ENCODE data around the gene PHYKPL. TPM values are rescaled to one million over a fixed set of nuclear protein-coding genes. Genes with fewer than 3 reads are reported as not detected.

The PHYKPL gene
- polyA plus RNA-seq, 1 experiment, result 33.4 TPM

DNA sequence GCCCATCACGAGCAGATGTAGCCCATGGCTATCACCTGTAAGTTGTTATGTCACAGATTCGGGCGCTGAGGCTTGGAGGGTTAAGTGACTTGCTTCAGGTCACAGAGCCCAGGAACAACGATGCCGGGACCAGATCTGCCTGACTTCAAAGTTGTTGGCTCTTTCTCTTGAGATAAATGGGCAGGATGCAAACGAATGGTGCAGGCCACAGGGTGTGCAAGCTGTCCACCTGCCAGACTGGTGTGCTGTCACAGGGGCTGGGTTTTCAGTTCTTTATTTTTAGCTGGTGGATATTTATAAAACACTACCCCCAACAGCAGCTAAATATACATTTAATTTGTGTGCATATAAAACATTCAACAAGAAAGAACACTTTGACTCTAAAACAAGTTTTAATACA lies 17.7 kb upstream of the PHYKPL start:
- ChIA-PET CTCF (interaction anchor here (0.6 to 0.7 kb wide), 3 partner anchors 26 to 393 kb away, joined by 4 to 5 read pairs (median 5); no protein-coding TSS in a partner anchor), POLR2A (interaction anchor here (0.6 kb wide), 1 partner anchor 867 kb away, joined by 9 read pairs; no protein-coding TSS in a partner anchor)
- TF ChIP-seq, protein P1, sequence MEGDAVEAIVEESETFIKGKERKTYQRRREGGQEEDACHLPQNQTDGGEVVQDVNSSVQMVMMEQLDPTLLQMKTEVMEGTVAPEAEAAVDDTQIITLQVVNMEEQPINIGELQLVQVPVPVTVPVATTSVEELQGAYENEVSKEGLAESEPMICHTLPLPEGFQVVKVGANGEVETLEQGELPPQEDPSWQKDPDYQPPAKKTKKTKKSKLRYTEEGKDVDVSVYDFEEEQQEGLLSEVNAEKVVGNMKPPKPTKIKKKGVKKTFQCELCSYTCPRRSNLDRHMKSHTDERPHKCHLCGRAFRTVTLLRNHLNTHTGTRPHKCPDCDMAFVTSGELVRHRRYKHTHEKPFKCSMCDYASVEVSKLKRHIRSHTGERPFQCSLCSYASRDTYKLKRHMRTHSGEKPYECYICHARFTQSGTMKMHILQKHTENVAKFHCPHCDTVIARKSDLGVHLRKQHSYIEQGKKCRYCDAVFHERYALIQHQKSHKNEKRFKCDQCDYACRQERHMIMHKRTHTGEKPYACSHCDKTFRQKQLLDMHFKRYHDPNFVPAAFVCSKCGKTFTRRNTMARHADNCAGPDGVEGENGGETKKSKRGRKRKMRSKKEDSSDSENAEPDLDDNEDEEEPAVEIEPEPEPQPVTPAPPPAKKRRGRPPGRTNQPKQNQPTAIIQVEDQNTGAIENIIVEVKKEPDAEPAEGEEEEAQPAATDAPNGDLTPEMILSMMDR (IDR thresholded peaks at IDR 0.05; ENCODE audit: low read depth, low read length), result no peak
- Histone ChIP-seq H3K9me3 (ENCODE audit: control insufficient read depth, insufficient read depth, low read length) (peaks cover 11% of the 10 kb centered on the region; the same call in 1 of the 2 replicates), H3K27ac (ENCODE audit: low read depth, low read length) (no peak overlapping the region), H3K27me3 (ENCODE audit: control insufficient read depth, insufficient read depth, low read length) (peaks cover 4% of the 10 kb centered on the region), H3K4me3 (ENCODE audit: low read depth, low read length) (no peak overlapping the region)
- no peak for DNase-seq (ENCODE audit: low read depth, low spot score)

DNA sequence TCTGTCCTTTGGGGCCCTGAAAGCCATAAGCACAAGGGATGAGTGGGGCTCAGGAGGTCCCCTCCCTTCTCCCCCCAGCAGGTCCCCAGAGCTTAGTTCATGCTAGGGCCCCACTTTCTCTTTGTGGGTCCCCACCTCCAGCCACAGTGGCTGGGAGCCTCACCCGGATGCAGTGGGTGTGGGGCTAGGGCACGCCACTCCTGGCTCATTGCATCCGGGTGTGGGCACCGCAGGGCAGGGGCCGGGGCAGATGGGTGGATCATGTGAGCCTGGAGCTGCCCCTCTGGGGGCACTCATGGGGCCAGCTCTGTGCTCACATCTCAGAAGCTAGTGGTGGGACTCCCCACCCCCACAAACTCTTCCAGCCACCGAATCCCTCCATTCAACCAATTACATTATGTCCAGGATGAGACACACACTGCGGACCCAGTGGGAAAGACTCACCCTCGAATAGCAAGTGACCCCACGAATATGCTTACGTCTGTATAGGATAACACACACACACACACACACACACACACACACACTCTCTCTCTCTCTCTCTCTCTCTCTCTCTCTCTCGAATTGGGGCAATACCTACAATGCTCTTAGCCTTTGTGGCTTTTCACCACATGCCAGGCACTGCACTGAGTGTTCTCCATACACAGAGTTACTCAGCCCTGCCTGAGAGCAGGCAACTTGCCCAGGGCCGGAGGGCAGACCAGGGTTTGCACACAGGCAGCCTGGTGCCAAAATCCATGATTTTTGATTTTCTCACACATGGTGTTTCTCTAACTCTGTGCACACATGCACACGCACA lies 16.8 kb upstream of the PHYKPL start:
- ChIA-PET CTCF (no interaction called here), POLR2A (no interaction called here)
- Histone ChIP-seq H3K9me3 (ENCODE audit: control insufficient read depth, insufficient read depth, low read length) (peaks cover 11% of the 10 kb centered on the region; the same call in 1 of the 2 replicates), H3K27ac (ENCODE audit: low read depth, low read length) (no peak overlapping the region), H3K27me3 (ENCODE audit: control insufficient read depth, insufficient read depth, low read length) (peaks cover 4% of the 10 kb centered on the region), H3K4me3 (ENCODE audit: low read depth, low read length) (no peak overlapping the region)
- TF ChIP-seq, protein P1 (IDR thresholded peaks at IDR 0.05; ENCODE audit: low read depth, low read length), result no peak
- DNase-seq (ENCODE audit: low read depth, low spot score), result no peak

DNA sequence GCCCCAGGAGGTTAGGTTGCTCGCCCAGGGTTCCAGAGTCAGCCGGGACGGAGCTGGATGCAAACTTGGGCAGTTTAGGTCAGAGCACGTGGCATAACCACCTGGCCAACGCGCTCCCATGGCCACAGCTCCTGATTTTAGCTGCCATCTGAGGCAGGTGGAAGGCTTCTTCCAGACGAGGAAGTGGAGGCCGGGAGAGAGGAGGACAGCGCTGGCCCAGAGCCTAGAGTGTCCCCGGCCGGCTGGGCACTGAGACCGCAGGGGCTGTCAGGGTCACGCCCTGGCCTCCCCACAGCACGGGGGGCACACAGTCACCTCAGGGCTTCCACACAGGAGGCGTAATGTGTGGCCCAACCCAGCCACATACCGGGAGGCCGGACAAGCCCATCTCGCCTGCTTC lies 16.1 kb upstream of the PHYKPL start:
- TF ChIP-seq, protein P1 (IDR thresholded peaks at IDR 0.05; ENCODE audit: low read depth, low read length), result no peak
- DNase-seq (ENCODE audit: low read depth, low spot score), result no peak
- Histone ChIP-seq H3K27me3 (ENCODE audit: control insufficient read depth, insufficient read depth, low read length) (peaks cover 4% of the 10 kb centered on the region), H3K9me3 (ENCODE audit: control insufficient read depth, insufficient read depth, low read length) (peaks cover 11% of the 10 kb centered on the region; the same call in 1 of the 2 replicates), H3K4me3 (ENCODE audit: low read depth, low read length) (no peak overlapping the region), H3K27ac (ENCODE audit: low read depth, low read length) (no peak overlapping the region)
- CTCF ChIA-PET, result no interaction called here
- POLR2A ChIA-PET, result no interaction called here

DNA sequence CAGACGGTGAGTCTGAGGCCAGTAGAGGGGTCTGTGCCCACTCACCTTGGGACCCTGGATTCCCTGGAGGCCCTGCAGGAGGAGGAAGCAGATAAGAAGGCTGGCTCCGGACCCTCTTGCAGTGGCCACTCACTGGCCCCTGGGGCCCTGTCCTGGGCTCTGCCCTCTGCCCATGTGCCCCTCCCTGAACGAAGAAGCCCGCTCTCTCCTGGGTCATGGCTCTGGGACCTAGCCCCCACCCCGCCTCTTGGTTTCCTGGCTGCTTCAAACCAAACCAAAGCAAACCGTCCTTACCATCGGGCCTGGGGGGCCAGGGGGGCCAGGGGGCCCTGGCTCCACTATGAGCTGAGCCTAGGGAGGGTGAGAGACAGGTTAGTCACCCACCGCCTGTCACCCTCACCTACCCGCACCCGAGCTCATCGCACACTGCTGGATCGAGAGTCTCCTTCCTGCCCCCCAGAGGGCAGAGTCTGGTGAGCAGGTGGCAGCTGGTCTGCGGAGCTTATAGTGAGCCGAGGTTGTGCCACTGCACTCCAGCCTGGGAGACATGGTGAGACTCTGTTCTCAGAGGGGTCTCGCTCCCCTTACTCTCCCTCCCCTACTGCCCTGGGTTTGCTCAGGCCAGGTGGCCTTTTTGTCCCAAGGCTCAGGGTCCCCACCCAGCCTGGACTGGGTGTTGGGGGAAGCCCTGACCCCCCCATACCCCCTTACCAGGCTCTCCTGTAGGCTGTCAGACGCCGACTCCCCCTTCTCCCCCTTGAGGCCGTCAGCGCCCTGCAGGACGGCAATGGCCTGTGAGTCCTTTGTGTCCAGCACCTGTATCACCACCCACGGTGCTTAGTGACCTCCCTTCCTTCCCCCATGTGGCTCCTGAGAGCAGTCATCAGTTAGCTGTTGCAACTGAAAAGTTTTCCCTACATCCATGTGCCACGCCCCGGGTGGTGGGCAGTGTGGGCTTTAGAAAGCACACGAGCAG lies 15.2 kb upstream of the PHYKPL start:
- ChIA-PET CTCF (no interaction called here), POLR2A (no interaction called here)
- Histone ChIP-seq H3K4me3 (ENCODE audit: low read depth, low read length) (no peak overlapping the region), H3K27ac (ENCODE audit: low read depth, low read length) (no peak overlapping the region), H3K9me3 (ENCODE audit: control insufficient read depth, insufficient read depth, low read length) (peaks cover 11% of the 10 kb centered on the region; the same call in 1 of the 2 replicates), H3K27me3 (ENCODE audit: control insufficient read depth, insufficient read depth, low read length) (peaks cover 4% of the 10 kb centered on the region)
- no peak for DNase-seq (ENCODE audit: low read depth, low spot score)
- TF ChIP-seq, protein P1 (IDR thresholded peaks at IDR 0.05; ENCODE audit: low read depth, low read length), result no peak
